A673 (cell line): Measurements from ENCODE around the gene RSU1.

Experiments used
- CTCF ChIP-seq: fragments of 300-800, 200-600 bp; sonication (generic); conservative IDR thresholded peaks from 2 replicates; pipeline ENCODE4 v1.5.1; 2017; ENCODE audit warnings: low read depth, mild to moderate bottlenecking, antibody characterized with exemption, low read length, moderate library complexity, mixed read lengths
- EZH2 ChIP-seq: fragments of 200-600 bp; sonication (generic); IDR thresholded peaks from 2 replicates; pipeline ENCODE4 v1.6.1; 2017; ENCODE audit warnings: borderline replicate concordance, low read depth, mild to moderate bottlenecking, mixed read lengths, antibody characterized with exemption, low read length; ENCODE audit not compliant: poor library complexity, severe bottlenecking

DNA sequence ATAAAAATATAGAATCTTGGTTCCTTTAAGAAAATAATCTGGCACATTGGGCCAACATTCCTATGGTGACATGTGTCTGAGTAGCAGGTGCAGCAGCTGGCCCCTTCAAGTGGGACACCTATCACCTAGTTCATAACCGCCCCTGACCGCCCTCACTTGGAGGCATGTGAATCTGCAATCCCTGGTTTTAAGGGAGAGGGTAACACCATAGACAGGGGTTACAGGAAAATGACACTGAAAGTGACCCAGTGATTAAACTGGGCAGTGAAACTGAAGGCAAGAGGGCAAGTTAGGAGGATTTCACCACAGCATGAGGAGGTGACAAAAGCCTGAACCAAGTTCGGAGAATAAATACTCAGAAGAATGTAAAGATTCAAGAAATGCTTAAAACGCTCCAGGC lies 1.1 kb downstream of the RSU1 start:
- TF ChIP-seq CTCF (no peak), EZH2 (no peak)
